HG02571 (cell line): Measurements from ENCODE around the gene HOXC4.
A peak's percentile ranks its signal among the peaks of the same experiment; 100 is the strongest.
"Not testable (repeated sequence)": the region's sequence is repeated elsewhere in the genome, so short reads cannot be mapped to it uniquely, and the experiment has no call there.

Experiments used
- ATAC-seq: cut with Tn5 transposase; IDR thresholded peaks from one replicate; pipeline ENCODE4 v1.9.1; 2021; ENCODE audit warnings: mild to moderate bottlenecking, moderate library complexity; ENCODE audit not compliant: unreplicated experiment

The HOXC4 gene

GRCh38 chr12:54053003-54053750, 458 bp upstream of the HOXC4 start:
- ATAC-seq: peak; percentile 65

GRCh38 chr12:54054742-54055194, 1.1 kb downstream of the HOXC4 start:
- ATAC-seq: no peak

GRCh38 chr12:54055552-54055951, 1.9 kb downstream of the HOXC4 start:
- no peak for ATAC-seq

- ATAC-seq: no peak
Measured at GRCh38 chr12:54056110-54056509, 2.5 kb downstream of the HOXC4 start.

- ATAC-seq: no peak
Measured at GRCh38 chr12:54058128-54058768, 4.6 kb downstream of the HOXC4 start.

GRCh38 chr12:54059668-54060067, 6.0 kb downstream of the HOXC4 start:
- no peak for ATAC-seq

- ATAC-seq: no peak
Measured at GRCh38 chr12:54060174-54060974, 6.7 kb downstream of the HOXC4 start.

- no peak for ATAC-seq
Measured at GRCh38 chr12:54060975-54061778, 7.5 kb downstream of the HOXC4 start.

GRCh38 chr12:54065677-54066076, 12.0 kb downstream of the HOXC4 start:
- ATAC-seq: no peak

- ATAC-seq: no peak
Measured at GRCh38 chr12:54066408-54066807, 12.8 kb downstream of the HOXC4 start.

- no peak for ATAC-seq
Measured at GRCh38 chr12:54068418-54069070, 14.9 kb downstream of the HOXC4 start.

- no peak for ATAC-seq
Measured at GRCh38 chr12:54071942-54072341, 18.3 kb downstream of the HOXC4 start.

- no peak for ATAC-seq
Measured at GRCh38 chr12:54074308-54074707, 20.7 kb downstream of the HOXC4 start.

- no peak for ATAC-seq
Measured at GRCh38 chr12:54075409-54075808, 21.8 kb downstream of the HOXC4 start.

- ATAC-seq: no peak
Measured at GRCh38 chr12:54075974-54076373, 22.3 kb downstream of the HOXC4 start.

- not testable (repeated sequence) for ATAC-seq
Measured at GRCh38 chr12:54077843-54078242, 24.2 kb downstream of the HOXC4 start.

GRCh38 chr12:54079115-54079514, 25.5 kb downstream of the HOXC4 start:
- ATAC-seq: not testable (repeated sequence)

GRCh38 chr12:54080008-54080924, 26.6 kb downstream of the HOXC4 start:
- ATAC-seq: not testable (repeated sequence)

- ATAC-seq: not testable (repeated sequence)
Measured at GRCh38 chr12:54081053-54081514, 27.4 kb downstream of the HOXC4 start.
